PC-9 (cell line): ENCODE data around the gene TBC1D22A. TPM values are rescaled to one million over a fixed set of nuclear protein-coding genes. Genes with fewer than 3 reads are reported as not detected.

Source experiments
- BruUV-seq: library from RNA; stranded (reverse); fragments of 400-500 nt; replicated peaks from 2 replicates; lab custom pipeline; 2021; lab: Mats Ljungman, UMichigan
- CTCF ChIA-PET: fragments of 300-600 bp; sonication (Branson Sonifier 250); formaldehyde crosslinking; loops from one replicate; lab custom pipeline; 2022; ENCODE audit warnings: antibody characterized with exemption; lab: Charles Lee
- POLR2A ChIA-PET: fragments of 300-600 bp; sonication (Branson Sonifier 250); formaldehyde crosslinking; loops from one replicate; lab custom pipeline; 2022; ENCODE audit warnings: antibody characterized with exemption; ENCODE audit not compliant: unreplicated experiment; lab: Charles Lee
- DNase-seq, 2 experiments: peaks; one replicate each; pipeline versions ENCODE4 v3.0.0 to v3.0.0-alpha.2; 2015 to 2022; ENCODE audit warnings: mixed read lengths in 1 of 2
- H2AFZ ChIP-seq: fragments of 200-600 bp; sonication (generic); 2 replicates; pipeline ENCODE4 v1.8.1; 2017; ENCODE audit warnings: antibody characterized with exemption
- H3F3A ChIP-seq: fragments of 200-600 bp; sonication (generic); 2 replicates; pipeline ENCODE4 v1.8.1; 2017; ENCODE audit warnings: antibody characterized with exemption, mild to moderate bottlenecking, low read depth; ENCODE audit not compliant: insufficient read depth
- H3K27ac ChIP-seq: fragments of 200-600 bp; sonication (generic); 2 replicates; pipeline ENCODE4 v1.6.1; 2016; ENCODE audit warnings: mixed run types
- H3K27me3 ChIP-seq: fragments of 200-600 bp; sonication (generic); 2 replicates; pipeline ENCODE4 v1.6.1; 2016; ENCODE audit warnings: low read depth, mixed run types; ENCODE audit not compliant: insufficient read depth
- H3K36me3 ChIP-seq: fragments of 200-600 bp; sonication (generic); 2 replicates; pipeline ENCODE4 v1.6.1; 2016; ENCODE audit warnings: low read depth, mixed run types
- H3K4me1 ChIP-seq: fragments of 200-600 bp; sonication (generic); replicated peaks from 2 replicates; pipeline ENCODE4 v1.6.1; 2016; ENCODE audit warnings: mixed run types; ENCODE audit not compliant: insufficient read depth
- H3K4me2 ChIP-seq: fragments of 200-600 bp; sonication (generic); 2 replicates; pipeline ENCODE4 v1.6.1; 2017; ENCODE audit warnings: mixed run types
- H3K4me3 ChIP-seq: fragments of 200-600 bp; sonication (generic); 2 replicates; pipeline ENCODE4 v1.6.1; 2016; ENCODE audit warnings: mixed run types
- H3K79me2 ChIP-seq: fragments of 200-600 bp; sonication (generic); 2 replicates; pipeline ENCODE4 v1.6.1; 2017; ENCODE audit warnings: low read depth, mixed run types
- H3K9me2 ChIP-seq: fragments of 200-600 bp; sonication (generic); 2 replicates; pipeline ENCODE4 v1.8.1; 2017; ENCODE audit warnings: mild to moderate bottlenecking; ENCODE audit not compliant: insufficient read depth
- H3K9me3 ChIP-seq: fragments of 200-600 bp; sonication (generic); 2 replicates; pipeline ENCODE4 v1.8.1; 2016; ENCODE audit warnings: low read depth; ENCODE audit not compliant: insufficient read depth
- H4K20me1 ChIP-seq: fragments of 200-600 bp; sonication (generic); 2 replicates; pipeline ENCODE4 v1.8.1; 2017; ENCODE audit not compliant: insufficient read depth
- CTCF ChIP-seq: fragments of 200-600 bp; sonication (generic); conservative IDR thresholded peaks from 2 replicates; pipeline ENCODE4 v1.6.1; 2017; ENCODE audit warnings: mixed run types, antibody characterized with exemption, mild to moderate bottlenecking, moderate library complexity
- EZH2 ChIP-seq: fragments of 200-600 bp; sonication (generic); IDR thresholded peaks from 2 replicates; pipeline ENCODE4 v1.8.0; 2017; ENCODE audit warnings: antibody characterized with exemption, low read depth
- intact Hi-C: fragments of 100-400 bp; cut with micrococcal nuclease; formaldehyde crosslinking; loops from one replicate; pipeline ENCODE4 v1.10.0; 2022; ENCODE audit not compliant: unreplicated experiment
- total RNA-seq: library from RNA; stranded (reverse); gene quantifications from 2 replicates; pipeline ENCODE4 v1.2.3, GENCODE V29; 2021

TBC1D22A gene
- total RNA-seq, 1 experiment from 2014 or later: 40.3 TPM

GRCh38 chr22:46900549-46900948, 138.1 kb downstream of the TBC1D22A start:
- intact Hi-C loops: no loop called here
- no peaks in the 10 kb centered on the region for H3K9me3 ChIP-seq
- CTCF ChIA-PET: no interaction called here

DNA sequence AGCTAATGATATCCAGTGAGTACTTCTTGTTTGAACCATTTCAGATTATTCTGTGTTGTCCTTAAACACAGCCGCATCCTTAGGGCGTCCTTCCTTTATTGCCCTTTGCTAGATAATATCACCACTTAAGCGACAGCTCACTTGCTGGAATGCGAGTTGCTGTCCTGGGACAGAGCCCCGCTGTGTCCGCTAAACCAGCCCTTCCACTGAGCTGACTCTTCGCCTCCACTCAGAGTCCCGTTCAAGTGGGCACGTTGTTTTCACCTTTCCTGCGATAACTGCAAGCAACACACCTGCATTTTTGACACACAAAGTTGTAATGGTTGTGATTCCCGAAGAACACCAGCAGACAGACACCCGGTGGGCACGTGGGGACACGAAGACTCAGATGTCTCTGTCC, 140.0 kb downstream of the TBC1D22A start:
- ChIA-PET CTCF (interaction anchor here (0.7 kb wide), 1 partner anchor 29 kb away, joined by 4 read pairs; no protein-coding TSS in a partner anchor), POLR2A (no interaction called here)
- Histone ChIP-seq H4K20me1 (peaks cover 40% of the 10 kb centered on the region; the same call in 1 of the 2 replicates), H3K9me3 (no peaks in the 10 kb centered on the region), H3K4me3 (no peak overlapping the region), H3K27me3 (no peaks in the 10 kb centered on the region), H3K4me1 (no peaks in the 10 kb centered on the region), H3K9me2 (no peaks in the 10 kb centered on the region), H3F3A (no peaks in the 10 kb centered on the region), H3K27ac (no peak overlapping the region), H2AFZ (no peak overlapping the region), H3K4me2 (no peak overlapping the region), H3K36me3 (no peaks in the 10 kb centered on the region), H3K79me2 (no peaks in the 10 kb centered on the region)
- BruUV-seq: no TSS peak
- no peak for DNase-seq
- intact Hi-C loops: no loop called here
- TF ChIP-seq EZH2 (no peak), CTCF (no peak)

More at GRCh38 chr22:46900549-46900948, 138.1 kb downstream of the TBC1D22A start:
- peaks cover 5% of the 10 kb centered on the region for H3F3A ChIP-seq
- no peak overlapping the region for H3K4me3 ChIP-seq
- H3K9me2 ChIP-seq: no peaks in the 10 kb centered on the region
- no peak overlapping the region for H3K27ac ChIP-seq
- H2AFZ ChIP-seq: no peak overlapping the region
- TF ChIP-seq EZH2 (no peak), CTCF (no peak)
- H3K79me2 ChIP-seq: no peaks in the 10 kb centered on the region
- no peaks in the 10 kb centered on the region for H3K36me3 ChIP-seq
- no peak overlapping the region for H3K4me2 ChIP-seq
- no peak for DNase-seq
- POLR2A ChIA-PET: no interaction called here
- no TSS peak for BruUV-seq
- peaks cover 38% of the 10 kb centered on the region; the same call in 1 of the 2 replicates for H4K20me1 ChIP-seq
- H3K4me1 ChIP-seq: no peaks in the 10 kb centered on the region
- H3K27me3 ChIP-seq: no peaks in the 10 kb centered on the region

GRCh38 chr22:46902998-46903916, 140.8 kb downstream of the TBC1D22A start:
- no TSS peak for BruUV-seq
- H3K4me2 ChIP-seq: no peak overlapping the region
- intact Hi-C loops: no loop called here

More at GRCh38 chr22:46902998-46903916, 140.8 kb downstream of the TBC1D22A start:
- ChIA-PET CTCF (no interaction called here), POLR2A (no interaction called here)
- Histone ChIP-seq H3K9me2 (no peaks in the 10 kb centered on the region), H3K27me3 (no peaks in the 10 kb centered on the region), H3K36me3 (no peaks in the 10 kb centered on the region), H4K20me1 (peaks cover 40% of the 10 kb centered on the region; the same call in 1 of the 2 replicates), H3K27ac (no peak overlapping the region), H3K79me2 (no peaks in the 10 kb centered on the region), H3K4me1 (no peaks in the 10 kb centered on the region), H3K9me3 (no peaks in the 10 kb centered on the region), H2AFZ (no peak overlapping the region), H3F3A (no peaks in the 10 kb centered on the region), H3K4me3 (no peak overlapping the region)
- DNase-seq: no peak
- TF ChIP-seq EZH2: no peak
- TF ChIP-seq CTCF: no peak
